HG03095 (cell line): ENCODE measurements around the gene NLN.
"Not testable (repeated sequence)": the region's sequence is repeated elsewhere in the genome, so short reads cannot be mapped to it uniquely, and the experiment has no call there.

ENCODE experiments used
- ATAC-seq: cut with Tn5 transposase; IDR thresholded peaks from one replicate; pipeline ENCODE4 v1.9.1; 2021; ENCODE audit warnings: moderate library complexity; ENCODE audit not compliant: unreplicated experiment

NLN gene

DNA sequence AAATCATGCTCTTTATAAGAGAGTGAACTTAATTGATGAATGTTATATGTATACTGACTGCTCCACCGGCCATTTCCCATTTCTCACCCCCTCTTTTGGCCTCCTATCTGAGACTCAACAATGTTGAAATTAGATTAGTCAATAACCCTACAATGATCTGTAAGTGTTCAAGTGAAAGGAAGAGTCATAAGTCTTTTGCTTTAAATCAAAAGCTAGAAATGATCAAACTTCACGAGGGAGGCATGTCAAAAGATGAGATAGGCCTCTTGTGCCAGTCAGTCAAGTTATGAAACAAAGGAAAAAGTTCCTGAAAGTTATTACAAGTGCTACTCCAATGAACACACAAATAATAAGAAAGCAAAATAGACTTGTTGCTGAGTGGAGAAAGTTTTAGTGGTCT, 83.1 kb downstream of the NLN start:
- no peak for ATAC-seq

GRCh38 chr5:65807494-65807893, 85.5 kb downstream of the NLN start:
- ATAC-seq, result not testable (repeated sequence)

- ATAC-seq, result no peak
Measured at GRCh38 chr5:65808251-65808741, 86.3 kb downstream of the NLN start.

DNA sequence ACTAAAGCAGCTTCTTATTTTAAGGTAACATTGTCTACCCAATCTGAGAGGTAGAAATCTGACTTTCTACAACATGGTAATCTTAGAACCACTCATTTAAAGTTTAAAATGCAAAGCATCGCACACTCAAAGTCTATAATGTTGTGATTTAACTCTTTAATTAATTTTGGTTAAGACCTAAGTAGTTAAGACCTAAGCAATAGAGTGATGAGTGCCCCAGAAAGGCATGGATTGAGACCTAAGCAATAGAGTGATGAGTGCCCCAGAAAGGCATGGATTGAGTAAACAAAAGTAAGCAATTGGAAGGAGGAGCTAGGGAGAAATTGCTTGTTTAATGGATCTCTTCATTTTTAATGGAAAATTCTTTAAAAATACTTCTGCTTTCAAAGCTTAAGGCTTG, 86.8 kb downstream of the NLN start:
- no peak for ATAC-seq

GRCh38 chr5:65809817-65810531, 88.0 kb downstream of the NLN start:
- ATAC-seq, result no peak

DNA sequence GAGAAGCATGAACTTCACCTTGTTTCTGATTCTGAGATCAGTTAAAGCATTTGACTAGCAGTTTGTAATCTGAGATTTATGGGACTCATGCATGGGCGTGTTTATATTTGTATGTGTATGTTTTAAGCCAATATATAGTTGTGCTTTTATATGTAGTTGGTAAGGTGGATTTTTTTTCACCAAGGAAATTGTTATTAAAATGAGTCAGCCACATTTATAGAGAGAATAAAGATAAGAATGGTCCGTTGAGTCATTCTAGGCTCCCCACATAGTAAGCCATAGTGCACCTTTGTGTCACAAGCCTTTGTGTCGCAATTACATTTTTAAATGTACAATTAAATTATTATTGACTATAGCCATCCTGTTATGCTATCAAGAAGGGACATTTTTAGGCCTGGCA, 89.0 kb downstream of the NLN start:
- no peak for ATAC-seq

- no peak for ATAC-seq
Measured at GRCh38 chr5:65811885-65812284, 89.9 kb downstream of the NLN start.

- no peak for ATAC-seq
Measured at GRCh38 chr5:65812648-65813047, 90.6 kb downstream of the NLN start.

DNA sequence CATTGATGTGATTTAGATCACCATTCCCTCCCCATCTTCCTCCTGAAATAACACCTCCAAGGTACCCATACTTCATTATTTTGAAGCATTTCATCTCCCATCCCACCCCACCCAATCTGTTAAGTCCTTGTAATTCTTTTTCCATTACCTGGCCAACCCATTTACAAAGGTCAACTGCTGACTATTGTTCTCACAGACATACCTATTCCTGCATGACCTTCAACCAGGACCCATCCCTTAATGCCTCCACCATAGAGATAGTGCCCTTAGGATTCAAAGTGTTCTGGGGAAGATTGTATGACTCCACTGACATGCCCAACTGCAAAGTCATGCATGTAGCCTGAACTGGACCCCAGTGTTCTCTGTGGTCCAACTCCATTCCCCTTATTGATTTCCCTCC, 91.2 kb downstream of the NLN start:
- ATAC-seq, result no peak

- no peak for ATAC-seq
Measured at GRCh38 chr5:65815161-65815560, 93.2 kb downstream of the NLN start.

DNA sequence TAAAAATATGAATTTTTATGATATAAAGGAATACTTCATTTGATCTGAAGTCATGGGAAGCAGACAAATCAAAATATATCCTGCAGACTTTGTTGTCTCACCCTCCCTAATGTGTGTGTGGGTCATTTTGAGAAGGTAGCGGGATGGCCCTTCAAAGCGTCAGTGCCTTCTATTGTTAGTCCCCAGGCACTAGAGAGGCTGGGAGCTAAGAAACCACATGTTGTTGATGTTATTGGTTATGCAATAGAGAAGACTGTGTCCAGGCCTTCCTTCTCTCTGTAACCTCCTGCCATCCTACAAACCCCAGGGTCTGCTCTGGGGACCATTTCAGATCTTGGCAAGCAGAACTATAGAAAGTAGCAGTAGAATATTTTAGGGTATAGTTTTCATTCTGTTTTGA, 94.7 kb downstream of the NLN start:
- no peak for ATAC-seq

- no peak for ATAC-seq
Measured at GRCh38 chr5:65817931-65818330, 95.9 kb downstream of the NLN start.

DNA sequence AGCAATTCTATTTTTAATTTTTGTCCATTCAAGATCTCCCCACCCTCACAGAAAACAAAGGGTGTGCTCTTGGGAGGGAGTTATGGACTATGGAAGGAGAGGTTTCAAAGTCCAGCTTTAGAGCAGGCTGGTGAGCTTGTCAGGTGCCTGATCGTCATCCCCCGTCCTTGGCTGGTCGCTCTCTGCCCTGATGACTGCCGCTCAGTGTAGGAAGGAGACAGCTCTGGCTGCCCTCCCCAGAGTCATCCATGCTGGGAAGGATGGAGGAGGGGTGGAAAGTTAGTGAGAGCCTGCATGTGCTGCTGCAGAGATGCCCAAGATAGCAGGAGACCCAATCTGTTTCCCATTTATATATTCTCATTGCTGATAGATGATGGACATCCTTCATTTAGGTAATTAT, 96.6 kb downstream of the NLN start:
- no peak for ATAC-seq

- ATAC-seq, result no peak
Measured at GRCh38 chr5:65819215-65819904, 97.4 kb downstream of the NLN start.

- no peak for ATAC-seq
Measured at GRCh38 chr5:65819905-65820240, 97.9 kb downstream of the NLN start.

- no peak for ATAC-seq
Measured at GRCh38 chr5:65820373-65820772, 98.4 kb downstream of the NLN start.

- ATAC-seq, result no peak
Measured at GRCh38 chr5:65821966-65822365, 100.0 kb downstream of the NLN start.

- no peak for ATAC-seq
Measured at GRCh38 chr5:65822710-65823109, 100.7 kb downstream of the NLN start.

DNA sequence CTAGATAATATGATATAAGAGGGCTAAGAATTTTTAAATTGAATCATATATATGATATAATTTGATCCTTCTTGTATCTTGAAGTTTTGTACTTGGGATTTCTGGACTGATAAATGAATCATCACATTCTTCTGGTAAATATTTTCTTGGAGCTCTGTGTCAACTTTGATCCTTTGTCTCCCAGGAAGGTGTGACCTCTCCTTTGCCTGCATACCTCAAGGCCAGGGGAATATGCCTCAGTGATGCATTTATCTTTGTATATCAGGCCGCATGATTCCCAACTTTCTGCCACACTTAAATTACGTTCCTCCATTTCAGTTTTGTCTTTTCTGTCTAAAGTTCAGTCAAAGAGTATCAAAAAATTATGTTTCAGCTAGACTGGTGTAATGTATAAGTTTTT, 101.2 kb downstream of the NLN start:
- ATAC-seq, result no peak

DNA sequence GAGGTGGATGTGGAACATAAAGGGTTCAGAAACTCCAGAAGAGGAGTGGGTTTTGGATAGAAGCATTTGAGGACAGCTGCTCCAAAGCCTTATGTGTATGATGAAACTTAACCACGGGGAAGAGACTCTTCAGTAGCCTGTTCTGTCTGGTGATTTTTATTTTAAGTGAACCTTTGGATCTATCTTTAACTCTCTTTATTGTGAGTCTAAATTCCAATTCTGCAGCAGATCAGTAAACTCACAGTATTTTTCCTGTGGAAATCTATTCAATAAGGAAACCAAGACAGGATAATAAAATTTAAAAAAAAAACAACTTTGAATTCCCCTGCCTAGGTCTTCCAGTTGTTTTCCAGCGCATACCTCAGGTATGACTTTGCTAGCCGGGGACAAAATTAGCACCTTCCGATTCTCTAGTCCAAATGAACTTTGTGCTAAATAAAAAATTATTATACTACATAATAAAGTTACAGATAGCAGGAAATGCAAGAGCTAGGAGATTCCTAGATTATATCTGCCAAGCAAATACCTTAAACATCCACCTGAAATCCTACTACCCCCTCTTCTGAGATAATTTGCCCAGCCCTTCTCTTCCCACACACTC, 101.9 kb downstream of the NLN start:
- ATAC-seq, result no peak

- ATAC-seq, result no peak
Measured at GRCh38 chr5:65825408-65826328, 103.7 kb downstream of the NLN start.
